HG02981 (cell line): ENCODE results near the gene ELMO1.
"Not testable (repeated sequence)": the region's sequence is repeated elsewhere in the genome, so short reads cannot be mapped to it uniquely, and the experiment has no call there.

Experiments used
- ATAC-seq: cut with Tn5 transposase; IDR thresholded peaks from one replicate; pipeline ENCODE4 v1.9.1; 2021; ENCODE audit warnings: mild to moderate bottlenecking, moderate library complexity; ENCODE audit not compliant: unreplicated experiment

Gene ELMO1

DNA sequence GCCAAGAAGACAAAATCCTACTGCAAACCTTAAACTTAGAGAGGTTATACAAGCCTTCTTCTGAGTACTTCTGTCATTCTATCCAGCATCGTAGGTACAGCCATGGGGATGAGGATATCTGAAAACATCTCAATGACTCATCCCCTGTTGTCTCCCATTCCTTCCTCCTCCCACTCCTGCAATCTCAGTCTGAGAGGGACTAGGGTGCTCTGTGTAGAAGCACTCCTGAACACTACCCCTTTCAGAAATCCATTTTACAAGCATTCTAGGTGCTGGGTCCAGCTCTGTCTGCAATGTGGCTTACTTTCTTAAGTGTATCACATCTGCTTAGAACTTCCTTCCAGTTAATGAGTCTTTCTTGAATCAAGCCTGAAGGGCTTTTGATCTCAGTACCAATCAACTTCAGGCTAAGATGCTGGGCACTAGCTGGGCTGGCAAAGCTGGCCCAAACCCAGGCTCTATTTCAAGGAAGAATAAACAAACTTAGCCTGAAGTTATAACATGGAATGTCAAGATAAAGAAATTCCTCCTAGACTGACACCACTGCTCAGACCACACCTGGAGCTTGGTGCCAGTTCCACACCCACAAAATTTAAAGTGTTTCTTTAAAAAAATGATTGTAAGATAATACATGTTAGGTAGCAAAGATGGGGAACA is 454.1 kb downstream of the ELMO1 start:
- no peak for ATAC-seq

DNA sequence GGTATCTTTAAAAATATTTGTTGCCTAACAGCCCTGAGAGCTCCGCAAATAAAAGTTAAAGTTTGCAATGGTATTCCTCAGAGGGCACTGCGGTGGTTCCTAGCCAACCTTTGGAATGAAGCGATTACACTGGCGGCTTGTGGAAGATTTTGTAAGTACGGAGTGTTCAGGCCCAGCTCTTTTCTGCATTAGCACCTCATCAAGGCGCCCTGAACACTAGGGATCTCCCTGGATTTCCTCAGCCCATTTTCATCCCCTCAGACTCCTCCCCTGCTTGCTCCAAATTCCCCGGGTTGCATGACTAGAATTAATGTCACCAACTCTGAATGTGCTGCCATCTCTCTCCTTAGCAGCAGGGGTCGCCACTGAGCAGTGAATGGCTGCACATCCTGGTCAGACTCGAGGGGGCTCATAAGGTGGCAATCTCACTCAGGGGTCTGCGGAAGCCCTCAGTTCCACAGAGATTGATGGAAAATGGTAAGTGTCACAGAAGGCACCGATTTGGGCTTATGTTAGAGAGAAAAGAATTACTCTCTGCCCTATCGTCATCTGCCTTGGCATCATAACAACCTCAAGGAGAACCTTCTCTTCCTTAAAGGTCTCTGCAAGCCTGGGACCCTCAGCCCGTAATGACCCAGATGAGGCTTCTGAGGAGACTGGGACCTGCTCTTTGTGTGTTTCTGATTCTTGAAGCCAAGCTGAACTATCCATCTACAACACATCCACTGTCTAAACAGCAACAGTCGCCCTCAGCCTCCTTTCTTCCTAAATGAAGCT is 461.5 kb downstream of the ELMO1 start:
- no peak for ATAC-seq

DNA sequence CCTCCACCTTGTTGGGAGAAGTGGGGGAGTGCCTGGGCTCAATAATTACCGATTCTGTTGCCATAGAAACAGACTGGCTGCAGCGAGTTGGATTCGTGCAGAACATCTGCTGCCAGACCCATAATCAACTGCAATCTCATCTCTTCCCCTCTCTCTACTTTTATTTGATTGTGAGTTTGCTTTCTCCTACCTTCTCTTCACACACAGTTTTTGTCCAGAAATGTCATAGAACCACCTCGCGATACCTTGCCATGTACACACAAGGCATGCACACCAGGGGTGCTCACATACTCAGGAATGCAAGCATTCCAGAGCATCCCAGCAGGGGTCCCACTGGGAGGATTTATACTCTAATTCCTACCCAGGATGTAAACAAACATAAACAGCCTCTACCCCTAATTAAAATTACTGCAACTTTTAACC is 462.1 kb downstream of the ELMO1 start:
- ATAC-seq, result no peak

DNA sequence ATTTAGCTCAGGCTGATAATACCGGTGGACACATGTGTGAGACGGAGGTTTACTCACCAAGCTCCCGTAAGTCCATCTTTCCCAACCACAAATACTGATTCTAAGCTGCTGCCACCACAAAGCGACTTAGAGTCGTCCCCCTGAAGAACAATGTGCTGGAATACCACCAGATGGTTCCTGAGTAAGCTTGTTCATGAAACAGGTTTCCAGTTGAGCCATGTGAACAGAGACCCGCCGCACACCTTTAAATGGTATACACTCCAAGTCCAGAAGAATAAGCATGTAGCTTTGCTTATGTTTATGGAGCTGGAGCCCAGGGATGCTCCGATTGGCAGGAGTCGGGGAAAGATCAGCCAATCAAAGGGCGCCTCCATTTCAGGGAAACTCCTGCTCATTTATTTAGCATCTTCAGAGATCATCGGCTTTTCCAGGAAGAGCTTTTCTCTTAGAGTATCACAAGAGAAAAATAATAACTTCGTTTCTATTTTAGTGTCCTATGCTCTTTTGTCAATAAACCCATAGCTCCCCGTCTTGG is 462.7 kb downstream of the ELMO1 start:
- no peak for ATAC-seq

DNA sequence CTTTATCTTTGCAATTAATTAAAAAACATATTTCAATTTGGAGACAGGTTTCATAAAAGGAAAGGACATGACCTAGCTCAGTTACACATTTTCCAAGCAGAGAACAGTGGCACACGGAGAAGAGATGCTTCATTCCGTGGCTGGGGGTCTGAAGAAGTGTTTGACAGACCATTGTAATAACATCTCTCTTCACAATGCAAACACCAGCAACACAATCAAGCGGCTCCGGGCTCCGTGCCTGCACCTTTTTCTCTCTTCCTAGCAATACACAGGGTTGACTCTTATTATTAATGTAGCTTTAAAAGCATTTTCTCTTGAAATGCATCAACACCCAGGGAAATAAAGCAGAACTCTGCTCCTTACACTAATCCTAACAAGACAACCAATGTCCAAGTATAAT is 463.3 kb downstream of the ELMO1 start:
- ATAC-seq, result no peak

DNA sequence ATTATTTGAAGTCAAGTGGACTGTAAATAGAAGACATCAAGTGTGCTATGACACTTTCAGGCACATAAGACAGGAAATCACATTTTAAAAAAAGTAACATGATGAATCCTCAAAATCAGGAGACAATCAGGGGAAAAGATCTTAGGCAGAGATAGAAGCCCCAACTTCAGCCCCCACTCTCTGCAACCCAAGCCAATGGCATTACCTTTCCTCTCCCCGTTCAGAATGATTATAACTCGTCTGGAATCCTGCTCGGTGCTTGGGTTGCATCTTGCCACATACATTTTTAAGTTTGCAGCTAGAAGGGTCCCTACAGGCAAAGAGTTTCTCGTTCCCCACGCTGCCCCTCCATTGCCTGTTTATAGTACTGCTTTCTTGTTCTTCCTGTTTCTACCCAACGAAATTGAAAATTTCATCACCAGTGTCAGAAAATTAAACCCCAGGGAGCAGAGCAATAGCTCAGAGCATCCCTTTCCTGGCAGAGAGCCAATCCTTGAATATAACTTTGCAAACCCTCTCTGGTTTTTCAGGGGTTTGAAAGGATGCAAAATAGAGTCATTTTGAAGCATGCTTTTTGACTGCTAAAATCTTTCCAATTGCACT is 463.9 kb downstream of the ELMO1 start:
- ATAC-seq, result no peak

DNA sequence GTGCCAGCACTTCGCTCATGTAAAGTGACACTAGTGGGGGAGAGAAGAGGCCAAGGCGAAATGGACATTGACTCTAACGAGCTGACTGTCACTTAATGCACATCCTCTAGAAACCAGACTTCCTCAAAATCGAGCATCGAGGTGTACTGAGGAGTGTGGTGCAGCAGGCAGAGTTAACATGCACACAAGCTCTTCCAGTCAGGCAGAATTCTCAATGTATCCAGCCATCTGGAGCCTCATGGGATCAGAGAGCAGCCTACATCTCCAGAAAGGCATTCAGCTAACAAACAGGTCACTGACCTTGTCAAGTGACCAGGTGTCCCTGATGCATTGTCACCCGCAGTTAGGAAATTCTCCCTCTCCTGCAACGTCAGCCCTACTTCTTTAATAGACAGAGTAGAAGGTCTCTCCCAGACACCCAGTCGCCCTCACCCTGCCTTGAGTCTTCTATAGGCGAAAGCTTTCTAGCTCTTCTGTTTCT is 464.6 kb downstream of the ELMO1 start:
- no peak for ATAC-seq

DNA sequence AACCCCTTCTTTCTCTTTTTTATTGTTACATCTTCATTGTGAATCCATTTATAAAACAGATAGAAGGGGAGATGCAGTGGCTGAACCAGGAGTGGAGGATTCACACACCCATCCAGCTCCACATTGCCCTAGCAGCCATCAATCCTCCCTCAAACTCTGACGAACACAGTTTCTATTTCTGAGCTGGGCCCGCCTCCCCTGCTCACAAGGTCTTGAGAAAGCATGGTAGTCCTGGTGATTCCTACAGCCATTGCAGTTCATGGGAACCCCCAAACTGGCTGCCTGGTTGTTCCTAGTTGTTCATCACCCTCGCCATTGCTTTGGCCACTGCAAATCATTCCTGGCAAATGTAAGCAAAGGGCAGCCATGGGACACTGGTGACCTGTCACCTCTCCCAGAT is 465.9 kb downstream of the ELMO1 start:
- no peak for ATAC-seq

DNA sequence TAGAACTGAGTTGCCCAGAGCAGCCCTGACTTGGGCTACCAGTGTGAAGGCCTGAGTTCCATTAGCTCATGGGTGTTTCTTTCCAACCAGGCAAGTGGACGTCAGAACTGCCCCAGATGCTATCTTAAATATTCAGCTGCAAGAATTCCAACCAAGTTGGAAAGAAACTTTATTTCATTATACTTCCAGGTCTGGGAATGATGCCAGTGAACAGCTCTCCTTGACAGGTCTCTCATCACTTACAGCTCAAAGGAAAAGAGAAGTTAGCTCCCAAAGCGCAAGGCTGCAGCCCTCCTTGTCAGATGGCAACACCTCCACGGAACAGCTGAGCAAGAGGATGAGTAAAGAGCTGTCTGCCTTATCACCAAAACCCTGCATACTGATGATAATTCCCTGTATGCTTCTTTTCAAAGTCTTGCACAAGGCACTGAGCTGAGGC is 468.8 kb downstream of the ELMO1 start:
- ATAC-seq, result no peak

DNA sequence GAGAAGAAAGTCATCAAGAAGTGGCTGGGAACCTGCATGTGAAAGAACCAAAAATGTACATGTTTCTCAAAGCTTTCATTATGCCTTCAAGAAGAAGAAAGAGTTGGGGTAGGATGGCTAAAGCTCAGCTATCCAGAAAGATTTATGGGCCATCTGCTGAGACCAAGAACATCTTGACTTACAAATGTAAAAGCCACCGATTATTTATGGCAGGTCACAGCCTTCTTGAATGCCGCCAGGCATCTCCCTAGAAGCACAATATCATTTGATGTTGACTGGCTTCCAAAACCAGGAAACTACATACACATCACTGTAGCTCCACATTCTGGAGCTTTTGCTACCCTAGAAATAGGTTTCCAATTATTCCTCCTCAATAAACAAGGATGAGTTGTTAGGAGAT is 470.2 kb downstream of the ELMO1 start:
- no peak for ATAC-seq

DNA sequence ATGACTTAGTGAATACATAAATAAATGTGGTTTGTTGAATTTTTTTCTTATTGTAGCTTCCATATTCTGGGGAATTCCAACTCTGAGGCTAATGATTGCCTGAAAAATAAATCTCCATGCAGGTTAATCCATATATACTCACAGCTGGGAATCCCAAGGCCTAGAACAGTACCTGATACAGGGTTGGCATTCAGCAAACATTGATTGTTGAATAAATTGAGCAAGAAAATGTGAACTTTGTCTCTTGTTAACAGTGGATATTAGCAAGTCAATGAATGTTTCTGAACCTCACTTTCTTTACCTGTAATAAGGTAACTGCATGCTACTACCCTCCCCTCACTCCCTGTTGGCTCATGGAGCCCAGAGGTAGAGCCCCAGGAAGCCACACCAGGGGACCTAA is 470.8 kb downstream of the ELMO1 start:
- ATAC-seq, result no peak

DNA sequence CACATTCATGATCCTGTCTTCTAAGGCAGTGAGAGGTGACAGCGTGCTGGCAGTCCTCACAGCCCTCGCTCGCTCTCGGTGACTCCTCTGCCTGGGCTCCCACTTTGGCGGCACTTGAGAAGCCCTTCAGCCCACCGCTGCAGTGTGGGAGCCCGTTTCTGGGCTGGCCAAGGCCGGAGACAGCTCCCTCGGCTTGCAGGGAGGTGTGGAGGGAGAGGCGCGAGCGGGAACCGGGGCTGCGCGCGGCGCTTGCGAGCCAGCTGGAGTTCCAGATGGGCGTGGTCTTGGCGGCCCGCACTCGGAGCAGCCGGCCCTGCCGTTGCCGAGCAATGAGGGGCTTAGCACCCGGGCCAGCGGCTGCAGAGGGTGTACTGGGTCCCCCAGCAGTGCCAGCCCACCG is 475.1 kb downstream of the ELMO1 start:
- not testable (repeated sequence) for ATAC-seq

DNA sequence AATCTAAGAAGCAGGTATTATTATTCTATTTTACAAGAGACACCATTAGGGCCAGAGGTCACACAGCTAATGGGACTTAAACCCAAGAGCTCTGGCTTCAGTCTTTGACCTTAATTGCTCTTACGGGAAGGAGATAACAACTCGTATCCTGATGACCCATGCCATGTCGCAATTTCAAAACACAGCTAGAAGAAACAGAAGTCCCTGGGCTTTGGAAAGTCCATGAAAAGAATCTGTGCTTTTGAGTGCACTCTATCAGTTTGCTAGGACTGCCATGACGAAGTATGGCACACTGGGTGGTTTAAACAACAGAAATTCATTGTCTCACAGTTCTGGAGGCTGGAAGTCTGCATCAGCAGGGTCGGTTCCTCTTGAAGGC is 476.5 kb downstream of the ELMO1 start:
- ATAC-seq, result no peak

DNA sequence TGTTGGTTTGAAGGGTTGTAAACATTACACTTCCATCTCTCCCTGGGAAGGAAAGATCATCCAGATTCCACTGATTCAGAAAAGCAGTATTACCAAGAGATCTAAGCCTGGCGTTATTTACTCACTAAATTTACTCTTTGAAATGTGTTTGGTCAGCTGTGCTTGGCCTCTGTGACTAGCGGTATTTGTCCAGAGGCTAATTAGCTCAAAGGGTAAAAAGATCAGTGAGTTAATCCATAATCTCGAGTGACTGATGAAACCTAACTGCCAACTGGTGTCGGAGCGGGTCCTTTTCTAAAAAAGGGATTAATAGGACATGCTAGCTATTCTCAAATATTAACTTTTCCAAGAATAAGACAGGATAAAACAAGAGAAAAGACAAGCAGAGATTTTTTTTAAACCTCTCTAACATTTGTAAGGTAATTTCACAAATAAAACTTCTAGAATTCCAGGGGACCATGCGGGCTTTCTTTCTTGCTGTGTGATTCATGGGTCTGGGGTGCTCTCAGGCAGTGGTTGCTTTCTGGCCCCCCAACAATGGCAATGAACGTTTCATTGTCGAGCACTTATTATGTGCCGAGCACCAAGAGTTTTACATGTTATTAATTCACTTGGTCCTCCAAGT is 477.0 kb downstream of the ELMO1 start:
- ATAC-seq, result no peak

DNA sequence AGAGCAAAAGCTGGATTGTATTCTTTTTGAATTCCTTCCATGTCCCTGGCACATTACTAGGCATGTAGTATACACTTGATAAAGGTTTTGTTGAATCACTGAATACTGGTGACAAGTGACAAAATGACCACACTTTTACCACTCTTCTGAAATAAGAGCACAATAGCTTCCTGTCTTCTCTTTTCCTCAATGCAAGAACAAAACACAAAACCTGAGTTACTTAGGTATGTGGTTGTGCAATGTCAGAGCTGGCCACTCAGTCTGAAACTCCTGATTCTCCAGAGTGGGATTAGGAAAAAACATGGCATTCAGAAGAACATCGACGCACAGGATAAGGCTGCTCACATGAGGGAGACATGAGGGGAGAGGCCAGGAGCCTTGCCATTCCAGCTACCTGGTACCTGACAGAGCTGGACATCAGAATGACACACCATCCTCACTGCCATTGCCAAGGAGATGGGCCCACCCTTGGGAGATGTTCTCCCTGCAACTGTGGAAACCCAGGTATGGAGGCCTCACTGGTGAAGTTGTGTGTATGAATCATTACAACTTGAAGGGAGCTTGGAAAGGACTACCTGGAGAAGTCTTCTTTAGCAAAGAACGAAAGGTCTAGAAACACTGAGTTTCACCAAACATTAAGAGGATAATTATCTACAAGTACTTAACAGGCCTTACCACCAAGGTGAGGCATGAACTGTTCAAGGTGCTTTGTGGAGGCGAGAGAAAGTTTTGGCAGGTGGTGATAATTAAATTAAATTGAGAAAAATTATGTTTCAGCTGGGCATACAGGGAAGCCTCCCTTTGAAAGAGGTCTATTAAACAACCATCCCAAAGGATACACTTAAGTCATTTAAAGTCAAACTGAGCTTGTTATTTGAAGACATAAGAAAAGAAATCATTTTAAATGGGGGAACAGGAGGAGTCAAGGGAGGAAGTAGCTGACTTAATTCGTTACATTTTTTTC is 477.8 kb downstream of the ELMO1 start:
- no peak for ATAC-seq

DNA sequence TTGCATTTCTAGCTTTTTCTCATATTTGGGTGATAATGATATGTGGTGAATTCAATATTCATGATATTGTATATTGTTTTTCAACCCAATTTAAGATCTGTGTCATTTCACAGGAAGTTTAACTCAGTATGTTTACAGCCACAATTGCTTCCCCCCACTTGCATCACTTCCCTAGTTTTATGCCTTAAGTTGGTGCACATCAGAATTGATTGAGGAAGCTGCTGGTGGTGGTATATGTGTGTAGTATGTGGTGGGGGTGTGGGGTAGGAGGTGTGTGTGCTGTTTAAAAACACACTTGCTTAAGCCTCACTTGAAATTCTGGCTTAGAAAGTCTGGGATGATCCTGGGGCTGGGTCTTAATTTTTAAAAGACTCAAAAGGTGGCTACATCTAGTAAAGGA is 479.3 kb downstream of the ELMO1 start:
- ATAC-seq, result no peak

DNA sequence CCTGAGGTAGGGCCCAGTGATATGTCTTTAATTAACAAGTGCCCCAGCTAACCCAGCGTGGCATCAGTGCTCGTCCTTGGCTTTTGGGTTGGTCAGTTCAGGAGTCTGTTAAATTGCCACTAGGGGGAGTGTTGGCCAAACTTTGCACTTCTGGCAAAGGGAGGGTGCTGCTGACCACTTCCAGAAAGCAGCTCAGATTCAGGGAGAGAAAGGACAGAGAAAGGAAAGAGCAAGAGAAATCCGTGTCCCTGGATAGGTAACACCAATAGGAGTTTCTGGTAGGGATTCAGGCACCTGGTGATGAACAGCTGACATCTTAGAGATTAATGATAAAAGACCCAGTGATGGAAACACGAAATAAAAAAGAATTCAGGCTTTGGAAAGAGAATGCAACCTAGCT is 481.3 kb downstream of the ELMO1 start:
- no peak for ATAC-seq

DNA sequence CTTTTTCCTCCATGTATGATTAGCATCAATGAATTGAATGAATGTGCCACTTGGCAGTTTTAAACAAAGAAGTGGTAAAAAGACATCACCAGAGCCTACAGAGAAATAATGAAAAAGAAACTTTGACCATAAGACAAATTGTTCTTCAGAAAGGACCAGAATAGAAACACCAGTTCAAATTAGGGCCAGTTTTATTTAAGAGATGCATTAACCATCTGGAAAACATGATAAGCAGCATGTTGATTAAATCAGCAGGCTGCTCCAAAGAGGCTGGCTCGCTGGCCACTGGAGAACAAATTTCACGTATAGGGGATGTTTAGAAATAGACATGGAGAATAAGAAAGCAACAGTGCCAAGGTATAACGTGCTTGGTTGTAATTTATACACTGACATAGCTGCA is 482.0 kb downstream of the ELMO1 start:
- ATAC-seq, result no peak

DNA sequence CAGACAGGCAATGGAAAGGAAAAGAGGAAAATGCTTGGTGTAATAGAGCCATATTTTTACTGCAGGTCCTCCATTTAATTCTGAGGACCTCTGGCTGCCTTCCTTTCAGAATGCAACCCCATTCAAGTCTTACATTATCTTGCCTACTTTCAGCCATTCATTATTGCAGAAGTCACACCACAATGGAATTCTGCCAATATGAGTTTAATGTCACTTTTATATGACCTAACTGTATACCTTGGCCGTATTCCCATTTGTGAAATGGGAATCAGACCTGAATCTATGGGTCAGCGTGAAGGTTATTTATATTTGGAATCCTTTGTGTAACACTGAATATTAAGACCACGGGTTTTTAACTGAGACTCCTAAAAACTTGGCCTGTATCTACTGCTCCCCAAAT is 482.6 kb downstream of the ELMO1 start:
- ATAC-seq, result no peak

DNA sequence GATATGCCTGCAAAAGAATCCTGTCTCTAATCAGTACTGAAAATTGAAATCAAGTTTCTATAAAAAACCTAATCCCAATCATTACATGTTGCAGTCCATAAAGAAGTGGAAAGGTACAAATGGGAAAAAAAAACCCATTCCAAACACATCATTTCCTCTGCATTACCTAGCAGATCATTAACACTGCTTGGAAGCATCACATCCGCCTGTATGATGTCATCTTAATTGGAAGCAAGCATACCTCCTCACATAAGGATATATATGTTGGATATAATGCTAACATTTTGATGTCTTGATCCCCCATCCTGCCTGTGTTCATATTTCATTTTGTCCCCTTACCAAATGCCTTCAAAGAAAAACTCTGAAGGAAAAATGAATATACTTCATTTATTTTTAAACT is 483.0 kb downstream of the ELMO1 start:
- no peak for ATAC-seq
